SK-N-MC (cell line): ENCODE measurements around the gene CRIP3.

Experiments
- EZH2 ChIP-seq: fragments of 200-600 bp; sonication (generic); IDR thresholded peaks from one replicate; pipeline ENCODE4 v1.6.1; 2017; ENCODE audit warnings: antibody characterized with exemption
- POLR2AphosphoS5 ChIP-seq: IDR thresholded peaks from 2 replicates; pipeline ENCODE4 v1.6.1; 2012; ENCODE audit warnings: mild to moderate bottlenecking, low read depth, low read length, borderline replicate concordance

DNA sequence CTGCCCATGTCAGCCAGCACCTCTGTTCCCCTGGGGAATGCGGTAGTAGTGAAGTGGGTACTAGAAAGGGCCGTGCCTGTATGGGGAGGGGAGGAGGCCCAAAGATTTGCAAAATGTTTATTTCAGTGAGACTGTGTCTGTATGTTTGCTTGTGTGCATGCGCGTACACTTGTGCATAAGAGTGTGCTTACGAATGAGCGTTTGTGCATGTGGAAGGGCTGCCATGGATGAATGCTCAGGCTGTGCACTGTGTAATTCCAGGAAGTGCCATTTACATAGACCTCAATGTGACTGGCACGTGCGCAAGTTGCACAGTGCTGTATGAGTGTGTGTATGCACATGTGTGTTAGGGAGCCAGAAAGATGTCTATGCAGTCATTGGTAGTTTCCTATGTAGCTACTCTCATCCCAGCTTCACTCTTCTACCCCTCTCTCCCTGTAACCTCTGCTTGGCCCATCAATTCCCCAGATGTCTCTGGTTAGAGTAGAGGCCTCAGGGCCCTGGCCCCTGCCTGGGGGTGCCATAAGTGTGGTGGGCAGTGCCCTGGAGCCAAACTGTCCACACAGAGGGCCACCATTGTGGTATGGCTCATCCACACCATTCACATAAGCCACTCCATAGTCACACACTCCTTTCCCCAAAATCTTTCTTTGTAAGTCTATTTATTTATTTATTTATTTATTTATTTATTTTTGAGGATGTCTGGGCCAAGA lies 37.4 kb downstream of the CRIP3 start:
- TF ChIP-seq POLR2AphosphoS5 (no peak), EZH2 (no peak)
